HG03565 (cell line): ENCODE measurements around the gene RANBP10.
"Not testable (repeated sequence)": the region's sequence is repeated elsewhere in the genome, so short reads cannot be mapped to it uniquely, and the experiment has no call there.

Experiments
- ATAC-seq: cut with Tn5 transposase; IDR thresholded peaks from one replicate; pipeline ENCODE4 v1.9.1; 2021; ENCODE audit warnings: mild to moderate bottlenecking, moderate library complexity; ENCODE audit not compliant: unreplicated experiment

The RANBP10 gene

DNA sequence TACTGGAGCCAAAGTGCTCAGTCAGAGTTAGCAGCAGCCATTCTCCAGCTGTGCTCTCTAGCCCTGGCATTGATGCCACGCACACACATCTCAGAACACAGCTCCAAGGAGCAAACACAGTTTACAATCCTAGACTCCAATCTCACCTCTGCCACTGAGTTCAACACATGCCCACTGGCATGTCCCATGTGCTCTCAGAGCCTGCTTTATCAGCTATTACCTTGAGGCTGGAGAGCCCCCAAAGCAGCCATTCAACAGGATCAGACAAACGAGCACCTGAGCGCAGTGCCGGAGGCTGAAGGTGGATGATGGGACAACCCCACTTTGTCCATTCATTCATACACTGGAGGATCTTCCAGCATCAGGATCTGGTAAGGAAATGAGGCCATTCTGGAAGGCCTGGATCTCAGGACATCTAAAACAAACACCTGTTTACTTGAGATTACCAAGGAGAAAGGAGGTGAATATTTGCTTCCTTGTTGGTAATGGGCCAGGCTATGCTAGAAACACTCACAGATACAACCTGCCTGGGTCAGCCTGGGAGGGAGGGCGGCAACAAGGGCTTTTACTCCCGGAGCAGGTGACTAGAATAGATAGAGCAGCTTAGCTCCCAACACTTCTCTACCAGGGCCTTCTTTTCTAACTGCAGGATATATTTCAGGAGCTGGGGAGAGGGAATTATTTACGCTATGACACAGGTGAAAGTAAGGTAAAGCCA is 25.4 kb downstream of the RANBP10 start:
- no peak for ATAC-seq

DNA sequence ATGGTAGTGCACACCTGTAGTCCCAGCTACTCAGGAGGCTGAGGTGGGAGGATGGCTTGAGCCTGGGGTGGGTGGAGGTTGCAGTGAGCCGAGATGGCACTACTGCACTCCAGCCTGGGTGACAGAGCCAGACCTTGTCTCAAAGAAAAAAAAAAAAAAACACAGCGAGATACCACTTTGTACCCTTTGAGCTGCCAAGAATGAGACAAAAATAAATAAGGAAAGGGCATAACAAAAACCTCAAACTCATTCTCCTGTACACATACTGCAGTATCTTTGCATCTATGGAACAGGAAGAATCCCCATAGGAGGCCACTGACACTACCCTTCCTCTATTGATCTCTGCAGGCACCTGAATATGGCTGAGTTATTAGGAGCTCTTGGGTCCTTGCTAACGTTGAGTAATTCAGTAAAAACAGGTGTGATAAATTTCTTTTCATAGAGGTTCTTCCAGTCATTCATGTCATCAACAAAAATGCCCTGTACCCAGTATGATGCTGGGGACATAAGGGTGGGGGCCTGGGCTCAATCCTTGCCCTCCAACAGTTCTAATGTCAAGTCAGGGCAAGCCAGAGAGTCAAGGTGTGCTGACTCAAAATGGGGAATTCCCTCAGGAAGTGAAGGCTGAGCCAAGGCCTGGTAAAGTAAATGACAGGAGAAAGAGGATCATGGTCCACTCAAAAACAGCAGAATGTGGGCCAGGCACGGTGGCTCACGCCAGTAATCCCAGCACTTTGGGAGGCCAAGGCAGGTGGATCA is 26.9 kb downstream of the RANBP10 start:
- no peak for ATAC-seq

DNA sequence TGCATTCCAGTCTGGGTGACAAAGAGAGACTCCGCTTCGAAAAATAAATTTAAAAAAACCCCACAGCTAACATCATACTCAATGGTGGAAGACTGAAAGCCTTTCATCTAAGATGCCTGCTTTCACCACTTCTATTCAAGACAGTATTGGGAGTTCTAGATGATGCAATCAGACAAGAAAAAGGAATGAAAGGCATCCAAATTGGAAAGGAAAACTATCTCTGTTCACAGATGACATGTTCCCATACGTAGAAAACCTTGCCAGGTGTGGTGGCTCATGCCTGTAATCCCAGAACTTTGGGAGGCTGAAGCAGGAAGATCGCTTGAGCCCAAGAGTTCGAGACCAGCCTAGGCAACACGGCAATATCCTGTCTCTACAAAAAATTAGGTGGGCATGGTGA is 31.1 kb downstream of the RANBP10 start:
- ATAC-seq = no peak

DNA sequence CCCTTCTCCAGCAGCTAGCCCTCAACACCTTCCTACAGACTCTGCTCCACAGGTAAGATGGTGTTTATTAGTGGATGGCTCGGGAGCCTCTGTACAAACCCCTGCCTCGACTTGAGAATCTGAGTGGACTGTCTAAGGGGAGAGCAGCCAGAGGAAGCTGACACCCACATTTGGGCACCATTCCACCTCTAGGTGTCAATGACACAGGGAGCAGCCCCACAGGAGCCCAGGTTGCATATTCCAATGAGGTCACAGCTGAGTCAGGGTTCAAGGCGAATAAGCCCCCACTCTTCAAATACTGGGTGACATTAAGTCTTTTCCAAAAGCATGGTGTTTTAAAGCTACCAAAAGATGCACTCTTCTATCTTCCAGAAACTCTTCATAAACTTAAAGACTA is 31.9 kb downstream of the RANBP10 start:
- ATAC-seq = no peak

DNA sequence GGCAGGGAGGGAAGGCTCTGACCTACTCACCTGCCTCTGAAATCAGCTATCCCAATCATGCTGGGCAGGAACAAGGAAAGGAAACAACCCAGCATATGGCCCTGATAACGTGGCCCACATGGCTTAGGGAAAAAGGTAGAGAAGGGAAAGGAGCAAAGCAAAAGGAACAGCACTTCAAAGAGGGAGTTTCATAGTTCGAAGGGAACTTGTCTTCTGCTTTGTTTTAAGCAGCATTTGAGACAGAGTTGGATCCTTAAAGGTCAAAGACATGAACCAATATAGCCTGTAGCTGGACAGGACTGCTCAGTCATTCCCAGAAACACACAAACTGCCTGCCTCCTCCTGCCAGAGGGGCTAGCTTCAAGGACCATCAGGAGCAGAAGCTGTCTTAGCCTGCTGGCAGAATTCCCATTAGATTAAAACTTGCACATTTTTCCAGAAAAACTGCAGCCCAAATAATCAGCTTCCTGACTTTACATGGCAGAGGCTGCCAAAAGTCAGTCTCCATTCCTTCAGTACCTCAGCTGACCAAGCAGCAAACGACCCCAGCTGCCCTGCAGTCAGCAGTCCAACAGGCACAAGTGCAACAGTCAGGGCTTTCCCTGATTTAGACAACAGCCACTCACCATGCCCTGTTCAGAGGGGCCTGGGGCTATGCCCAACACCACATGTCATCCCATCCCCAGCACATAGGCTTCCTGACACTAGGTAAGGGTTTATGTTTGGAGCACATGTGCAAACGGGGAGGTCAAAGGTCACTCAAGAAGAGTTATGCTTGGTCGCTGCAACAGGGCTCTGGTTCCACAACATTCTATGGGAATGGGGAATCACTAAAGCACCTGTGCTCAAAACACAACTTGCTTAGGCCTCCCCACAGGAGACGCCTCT is 32.5 kb downstream of the RANBP10 start:
- ATAC-seq = no peak

DNA sequence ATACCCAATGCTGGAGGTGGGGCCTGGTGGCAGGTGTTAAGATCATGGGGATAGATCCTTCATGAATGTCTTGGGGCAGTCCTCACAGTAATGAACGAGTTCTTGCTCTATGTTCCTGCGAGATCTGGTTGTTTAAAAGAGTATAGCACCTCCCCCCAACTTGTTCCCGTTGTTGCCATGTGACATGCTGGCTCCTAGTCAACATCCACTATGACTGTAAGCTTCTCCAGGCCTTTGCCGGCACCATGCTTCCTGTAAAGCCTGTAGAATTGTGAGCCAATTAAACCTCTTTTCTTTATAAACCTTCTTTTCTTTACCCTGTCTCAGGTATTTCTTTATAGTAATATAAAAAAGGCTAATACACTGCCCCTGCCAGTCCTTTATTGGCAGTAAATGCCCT is 33.3 kb downstream of the RANBP10 start:
- ATAC-seq = no peak

DNA sequence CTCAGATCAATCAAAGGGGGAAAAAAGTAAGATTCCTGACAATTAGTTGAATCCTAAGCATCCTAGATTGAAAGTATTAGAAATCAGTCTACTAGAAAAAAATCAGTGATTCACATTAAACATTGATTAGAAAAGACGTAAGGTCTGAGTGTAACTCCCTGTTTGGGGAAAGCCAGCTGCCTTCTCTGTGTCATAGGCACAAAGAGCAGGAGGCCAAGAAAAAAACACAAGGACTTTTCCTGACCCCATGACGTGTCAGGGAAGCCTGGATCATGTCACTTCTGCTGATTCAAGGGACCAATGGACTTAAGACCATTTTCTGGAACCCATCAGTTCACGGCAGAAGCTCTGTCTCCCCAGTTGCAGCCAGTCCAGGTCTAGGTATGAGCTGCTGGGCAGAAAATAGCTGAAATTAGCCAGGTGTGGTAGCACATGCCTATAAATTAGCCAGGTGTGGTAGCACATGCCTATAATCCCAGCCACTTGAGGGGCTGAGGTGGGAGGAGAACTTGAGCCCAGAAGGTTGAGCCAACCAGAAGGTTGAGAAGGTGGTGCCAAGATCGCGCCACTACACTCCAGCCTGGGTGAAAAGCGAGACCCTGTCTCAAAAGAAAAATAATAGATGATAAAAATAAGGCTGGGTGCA is 35.9 kb downstream of the RANBP10 start:
- no peak for ATAC-seq

DNA sequence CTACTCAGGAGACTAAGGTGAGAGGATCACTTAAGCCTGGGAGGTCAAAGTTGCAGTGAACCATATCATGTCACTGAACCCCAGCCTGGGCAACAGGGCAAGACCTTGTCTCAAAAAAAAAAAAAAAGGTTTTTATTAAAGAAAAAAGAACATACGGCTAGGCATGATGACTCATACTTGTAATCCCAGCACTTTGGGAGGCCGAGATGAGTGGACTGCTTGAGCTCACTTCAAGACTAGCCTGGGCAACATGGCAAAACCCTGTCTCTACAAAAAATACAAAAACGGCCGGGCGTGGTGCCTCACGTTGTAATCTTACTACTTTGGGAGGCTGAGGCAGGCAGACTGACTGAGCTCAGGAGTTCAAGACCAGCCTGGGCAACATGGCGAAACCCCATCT is 38.4 kb downstream of the RANBP10 start:
- ATAC-seq = no peak

DNA sequence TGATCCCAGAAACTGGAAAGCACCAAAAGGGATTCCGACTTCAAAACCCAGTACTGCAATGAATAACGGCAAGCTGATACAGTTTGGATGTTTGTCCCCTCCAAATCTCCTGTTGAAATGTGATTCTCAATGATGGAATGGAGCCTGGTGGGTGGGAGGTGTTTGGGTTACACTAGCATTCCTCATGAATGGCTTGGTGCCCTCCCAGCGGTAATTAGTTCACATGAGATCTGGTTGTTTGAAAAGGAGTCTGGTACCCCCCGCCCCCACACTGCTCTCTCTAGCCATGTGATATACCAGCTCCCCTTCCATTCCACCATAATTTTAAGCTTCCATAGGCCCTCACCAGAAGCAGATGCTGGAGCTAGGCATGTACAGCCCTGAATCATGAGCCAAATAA is 40.1 kb downstream of the RANBP10 start:
- ATAC-seq = no peak

DNA sequence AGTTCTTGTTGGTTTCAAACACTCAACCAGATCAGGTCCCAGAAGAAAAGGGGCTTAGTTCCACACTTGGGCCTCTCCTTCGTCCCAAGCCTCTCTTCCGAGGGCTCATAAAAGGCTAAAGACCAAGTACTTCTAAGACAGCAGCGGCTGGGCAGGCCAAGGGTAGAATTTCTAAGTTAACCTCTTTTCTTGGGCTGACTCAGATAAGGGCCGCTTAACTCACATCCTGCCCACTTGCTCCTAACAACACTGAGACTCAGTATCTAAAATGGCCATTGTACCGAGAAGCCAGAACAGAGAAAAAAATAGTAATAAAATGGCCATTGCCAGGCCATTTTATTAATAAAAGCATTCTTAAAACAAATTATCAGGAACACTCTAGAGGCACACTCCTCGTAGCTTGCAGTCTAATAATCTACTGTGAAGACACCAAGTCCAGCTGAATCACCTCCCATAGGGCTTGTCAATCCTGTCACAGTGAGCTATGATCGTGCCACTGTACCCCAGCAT is 42.1 kb downstream of the RANBP10 start:
- ATAC-seq = no peak

DNA sequence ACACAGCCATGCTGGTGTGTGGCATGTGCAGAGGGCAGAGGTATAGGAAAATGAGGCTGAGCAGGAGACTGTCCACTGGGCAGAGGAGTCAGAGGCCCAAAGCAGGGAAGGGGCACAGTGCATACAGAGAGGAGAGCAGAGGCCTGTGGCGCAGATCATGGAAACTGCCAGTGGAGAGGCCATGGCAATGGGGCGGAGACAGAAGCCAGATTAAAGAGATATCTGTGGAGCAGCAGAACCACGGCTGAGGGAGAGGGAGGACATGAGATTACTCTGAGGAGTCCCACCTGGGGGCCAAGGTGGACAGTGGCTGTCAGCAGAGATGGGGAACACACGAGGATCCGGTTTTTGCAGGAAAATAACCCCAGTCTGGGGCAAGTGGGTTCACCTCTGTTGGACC is 43.3 kb downstream of the RANBP10 start:
- no peak for ATAC-seq

DNA sequence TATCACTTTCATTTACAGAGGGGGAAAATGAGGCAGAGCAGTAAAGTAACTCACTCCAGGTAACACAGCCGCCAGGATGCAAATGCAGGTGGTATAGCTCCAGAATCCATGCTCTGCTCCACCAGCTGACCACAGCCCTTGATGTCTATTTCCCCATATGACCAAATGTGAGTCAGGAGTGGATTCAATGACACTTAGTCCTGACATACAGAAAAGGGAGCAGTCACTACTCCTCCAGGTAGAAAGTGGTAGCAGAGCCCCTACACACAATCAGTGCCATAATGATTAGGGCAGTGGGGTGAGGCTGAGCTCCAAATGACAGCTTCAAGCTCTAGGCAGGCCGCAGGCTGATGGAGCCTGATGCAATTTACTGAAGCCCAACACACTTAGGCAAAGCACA is 44.0 kb downstream of the RANBP10 start:
- no peak for ATAC-seq

DNA sequence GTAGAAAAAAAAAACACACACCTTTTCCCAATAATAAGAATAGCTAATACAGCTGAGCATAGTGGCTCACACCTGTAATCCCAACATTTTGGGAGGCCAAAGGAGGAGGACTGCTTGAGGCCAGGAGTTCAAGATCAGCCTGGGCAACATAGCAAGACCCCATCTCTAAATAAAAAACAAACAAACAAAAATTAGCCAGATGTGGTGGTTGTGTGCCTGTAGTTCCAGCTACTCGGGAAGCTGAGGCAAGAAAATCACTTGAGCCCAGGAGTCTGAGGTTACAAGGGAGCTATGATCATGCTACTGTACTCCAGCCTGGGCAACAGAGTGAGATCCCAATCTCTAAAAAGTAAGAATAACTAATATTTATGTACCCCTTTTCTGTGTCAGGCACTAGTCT is 44.4 kb downstream of the RANBP10 start:
- no peak for ATAC-seq

DNA sequence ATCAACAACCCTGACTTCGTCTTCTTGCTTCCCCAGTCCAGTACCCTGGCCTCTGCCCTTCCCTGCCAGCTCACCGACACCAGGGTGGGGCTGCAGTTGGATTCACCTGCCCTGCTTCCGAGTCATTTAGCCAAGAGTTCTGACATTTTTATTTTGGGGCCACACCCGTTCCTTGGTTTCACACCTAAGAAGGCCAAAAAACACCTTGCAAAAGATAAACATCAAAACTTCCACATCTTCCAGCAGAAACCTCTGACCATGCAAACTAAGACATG is 45.5 kb downstream of the RANBP10 start:
- no peak for ATAC-seq

DNA sequence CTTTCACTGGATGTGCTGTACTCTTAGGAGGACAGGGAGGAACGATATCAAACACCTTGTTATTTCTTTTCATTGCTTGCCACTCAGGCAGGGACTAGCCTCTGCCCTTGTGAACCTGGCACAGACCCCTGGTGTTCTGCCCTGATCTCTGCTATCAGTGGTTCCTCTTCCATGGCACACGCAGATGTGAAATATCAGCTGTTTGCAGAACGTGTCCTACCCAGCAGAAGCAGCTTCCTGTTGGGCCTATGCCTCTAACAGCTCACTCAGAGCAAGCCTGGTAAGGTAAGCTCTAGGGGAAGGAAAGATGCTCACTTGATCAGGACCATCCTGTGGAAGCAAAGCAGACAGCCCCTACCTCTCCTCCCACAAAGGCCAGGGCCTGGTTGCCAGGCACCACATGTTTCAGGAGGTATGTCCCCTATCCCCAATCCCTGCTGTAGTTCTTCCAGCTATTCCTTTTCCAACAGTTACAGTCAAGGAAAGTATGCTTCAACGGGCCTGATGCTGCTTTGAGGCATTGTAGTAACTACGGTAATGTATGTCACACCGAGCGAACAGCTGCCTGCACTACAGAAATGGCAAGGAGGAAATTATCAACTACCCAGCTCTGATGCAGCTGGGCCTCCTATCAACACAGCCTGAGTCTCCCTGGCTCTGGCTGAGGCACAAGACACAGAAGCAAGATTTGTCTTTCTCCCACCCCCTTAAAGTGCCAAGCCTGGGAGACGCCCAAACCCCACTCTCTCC is 46.0 kb downstream of the RANBP10 start:
- no peak for ATAC-seq

DNA sequence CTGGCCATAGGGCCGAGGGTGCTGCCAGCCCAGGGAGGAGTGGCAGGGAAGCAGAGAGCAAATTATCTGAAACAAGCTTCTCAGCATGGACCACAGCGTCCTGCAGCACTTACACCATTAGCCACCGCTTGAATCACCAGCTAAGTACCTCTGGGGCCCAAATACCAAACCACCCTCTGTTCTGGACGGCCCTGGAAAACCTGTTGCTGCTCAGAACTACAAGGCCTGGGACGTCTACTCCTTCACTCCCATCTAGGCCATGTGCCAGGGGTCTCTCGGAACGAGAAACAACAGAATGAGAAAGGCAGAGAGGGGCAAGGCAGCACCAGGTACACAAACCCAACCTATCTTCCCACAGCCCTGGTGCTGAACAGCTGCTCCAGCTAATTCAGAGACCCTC is 47.4 kb downstream of the RANBP10 start:
- ATAC-seq = no peak

DNA sequence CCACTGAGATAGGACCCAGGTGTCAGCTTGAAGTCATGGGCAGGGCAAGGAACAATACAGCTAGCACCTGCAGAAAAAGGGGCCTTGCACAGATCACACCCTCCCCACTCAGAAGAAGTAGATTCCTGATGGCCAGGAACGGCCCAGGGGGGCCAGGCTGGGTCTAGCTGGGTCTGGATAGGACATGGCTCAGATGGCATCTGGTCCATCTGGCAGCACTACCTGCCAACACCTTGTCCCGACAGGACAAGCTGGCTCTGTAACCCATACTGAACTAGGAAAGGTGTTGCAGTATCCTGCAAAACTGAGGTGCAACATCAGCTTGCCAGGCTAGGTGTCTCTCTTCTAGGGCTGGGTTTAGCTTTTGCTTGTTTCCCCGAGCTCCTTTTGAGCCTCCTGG is 48.4 kb downstream of the RANBP10 start:
- ATAC-seq = no peak

DNA sequence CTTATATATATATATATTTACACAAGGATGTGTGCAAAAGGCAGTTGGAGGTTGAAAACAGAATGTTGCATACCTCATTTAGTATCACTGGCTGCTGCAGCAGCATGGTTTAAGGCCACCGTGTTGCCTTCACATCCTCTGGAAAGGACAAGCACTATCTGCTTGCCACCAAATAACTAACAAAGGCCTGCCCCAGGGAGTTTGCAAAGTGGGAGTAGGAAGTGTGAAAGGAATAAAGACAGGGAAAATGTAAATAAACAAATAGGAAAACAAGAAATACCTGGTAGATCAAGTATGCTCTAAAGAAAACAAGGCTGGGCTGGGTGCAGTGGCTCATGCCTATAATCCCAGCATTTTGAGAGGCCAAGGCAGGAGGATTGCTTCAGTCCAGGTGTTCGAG is 53.7 kb downstream of the RANBP10 start:
- ATAC-seq = no peak

DNA sequence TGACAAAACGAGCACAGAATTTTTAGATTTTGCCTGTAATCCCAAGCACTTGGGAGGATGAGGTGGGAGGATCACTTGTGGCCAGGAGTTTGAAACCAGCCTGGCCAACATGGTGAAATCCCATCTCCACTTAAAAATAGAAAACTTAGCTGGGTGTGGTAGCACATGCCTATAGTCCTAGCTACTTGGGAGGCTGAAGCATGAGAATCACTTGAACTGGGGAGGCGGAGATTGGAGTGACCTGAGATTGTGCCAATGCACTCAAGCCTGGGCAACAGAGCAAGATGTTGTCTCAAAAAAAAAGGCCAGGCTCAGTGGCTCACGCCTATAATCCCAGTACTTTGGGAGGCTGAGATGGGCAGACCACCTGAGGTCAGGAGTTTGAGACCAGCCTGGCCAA is 55.0 kb downstream of the RANBP10 start:
- not testable (repeated sequence) for ATAC-seq

DNA sequence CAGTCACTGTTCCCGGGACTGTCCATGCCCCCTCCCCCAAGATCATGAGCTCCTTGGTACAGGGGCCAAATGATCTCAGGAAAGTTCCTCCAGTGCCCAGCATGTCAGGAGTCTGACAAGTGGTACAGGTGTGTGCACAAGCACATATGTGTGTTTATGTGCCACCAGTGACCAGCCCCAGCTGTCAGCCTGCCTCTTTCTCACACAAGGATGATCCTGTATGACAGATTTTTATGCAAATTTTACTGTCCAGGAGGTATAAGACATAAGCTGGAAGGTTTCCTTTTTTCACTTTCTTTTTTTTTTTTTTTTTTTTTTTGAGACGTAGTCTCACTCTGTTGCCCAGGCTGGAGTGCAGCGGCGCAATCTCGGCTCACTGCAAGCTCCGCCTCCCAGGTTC is 55.9 kb downstream of the RANBP10 start:
- no peak for ATAC-seq
